HG02588 (cell line): ENCODE measurements around the gene SLC6A6.

Experiments
- ATAC-seq: cut with Tn5 transposase; IDR thresholded peaks from one replicate; pipeline ENCODE4 v1.9.1; 2021; ENCODE audit warnings: mild to moderate bottlenecking, moderate library complexity; ENCODE audit not compliant: unreplicated experiment

Gene SLC6A6

GRCh38 chr3:14481018-14481645, 78.7 kb downstream of the SLC6A6 start:
- no peak for ATAC-seq

DNA sequence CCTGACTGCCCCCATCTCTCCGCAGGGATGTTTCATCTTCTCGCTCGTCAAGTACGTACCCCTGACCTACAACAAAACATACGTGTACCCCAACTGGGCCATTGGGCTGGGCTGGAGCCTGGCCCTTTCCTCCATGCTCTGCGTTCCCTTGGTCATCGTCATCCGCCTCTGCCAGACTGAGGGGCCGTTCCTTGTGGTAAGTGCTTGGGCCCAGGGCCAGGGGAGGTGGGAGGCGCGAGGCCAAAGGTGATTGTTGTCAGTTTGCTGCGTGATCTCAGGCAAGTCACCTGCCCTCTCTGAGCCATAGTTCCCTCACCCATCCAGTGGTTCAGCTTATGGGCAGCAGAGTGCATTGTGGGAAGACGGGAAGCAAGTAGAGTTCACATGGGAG, 79.2 kb downstream of the SLC6A6 start:
- no peak for ATAC-seq

- no peak for ATAC-seq
These were observed 79.9 kb downstream of the SLC6A6 start for GRCh38 chr3:14482271-14482721.

GRCh38 chr3:14483286-14483685, 80.9 kb downstream of the SLC6A6 start:
- ATAC-seq = no peak

DNA sequence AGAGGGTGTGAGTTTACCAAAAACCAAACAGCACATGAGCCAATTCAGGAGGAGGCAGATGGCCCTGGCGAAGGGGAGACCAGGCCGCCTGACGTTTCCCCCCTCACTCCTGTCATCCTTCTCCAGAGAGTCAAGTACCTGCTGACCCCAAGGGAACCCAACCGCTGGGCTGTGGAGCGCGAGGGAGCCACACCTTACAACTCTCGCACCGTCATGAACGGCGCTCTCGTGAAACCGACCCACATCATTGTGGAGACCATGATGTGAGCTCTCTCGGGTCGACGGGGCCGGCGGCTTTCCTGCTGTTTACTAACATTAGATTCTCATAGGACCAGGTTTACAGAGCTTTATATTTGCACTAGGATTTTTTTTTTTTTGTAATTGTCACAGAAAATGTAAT, 82.3 kb downstream of the SLC6A6 start:
- no peak for ATAC-seq

DNA sequence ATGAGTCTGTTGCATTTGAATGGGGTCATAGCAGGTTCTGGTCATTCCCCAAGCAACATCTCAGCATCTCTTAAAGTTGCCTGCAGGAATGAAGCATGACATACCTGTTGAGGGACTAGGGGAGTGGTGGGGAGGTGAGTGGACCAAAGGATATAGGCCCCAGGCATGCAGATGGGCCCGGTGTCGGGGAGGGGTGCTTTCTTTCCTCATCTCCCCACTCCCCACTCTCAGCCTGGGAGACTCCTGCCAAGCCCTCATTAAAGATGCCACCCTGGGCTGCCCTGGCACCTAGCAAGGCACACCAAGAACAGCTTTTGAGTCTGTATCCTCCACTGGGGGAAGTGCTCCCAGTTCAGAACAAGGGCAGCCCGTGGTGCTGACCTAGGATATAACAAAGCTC, 83.6 kb downstream of the SLC6A6 start:
- no peak for ATAC-seq

- ATAC-seq = no peak
These were observed 84.1 kb downstream of the SLC6A6 start for GRCh38 chr3:14486460-14486859.

DNA sequence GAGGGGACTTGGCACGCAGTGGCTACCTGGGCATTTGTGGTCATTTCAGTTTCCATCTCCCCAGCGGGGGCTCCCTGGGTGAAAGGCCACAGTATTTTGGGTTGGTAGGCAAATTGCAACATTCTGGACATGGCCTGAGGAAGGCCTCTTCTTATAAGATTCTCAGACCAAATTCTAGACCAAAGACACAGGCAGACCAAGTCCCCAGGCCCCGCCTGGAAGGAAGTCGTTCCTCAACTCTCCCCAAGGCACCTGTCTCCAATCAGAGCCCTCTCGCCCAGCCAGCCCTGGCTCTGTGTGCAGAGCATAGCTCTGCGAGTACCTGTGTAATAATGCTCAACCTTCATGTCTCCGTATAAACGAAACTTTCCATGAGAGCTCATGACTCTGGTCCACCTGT, 84.7 kb downstream of the SLC6A6 start:
- ATAC-seq = no peak

DNA sequence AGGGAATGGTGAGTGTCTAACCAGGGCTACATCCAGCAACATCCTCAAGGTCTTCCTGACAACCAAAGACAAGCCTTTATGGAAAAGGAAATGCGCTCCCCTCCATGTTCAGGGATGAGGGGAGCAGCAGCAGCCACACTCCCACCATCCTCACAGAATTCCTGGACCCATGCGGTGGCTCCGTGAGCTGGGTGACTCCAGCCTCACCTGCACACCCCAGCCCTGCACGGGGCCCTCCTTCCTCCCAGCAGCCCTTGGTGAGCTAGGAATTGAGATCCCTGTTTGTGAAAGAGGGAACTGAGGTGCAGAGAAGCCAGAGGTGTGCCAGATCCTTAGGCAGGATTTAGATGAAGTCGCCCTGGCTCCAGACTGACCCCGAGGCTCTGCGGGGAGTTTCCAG, 85.4 kb downstream of the SLC6A6 start:
- ATAC-seq = no peak

DNA sequence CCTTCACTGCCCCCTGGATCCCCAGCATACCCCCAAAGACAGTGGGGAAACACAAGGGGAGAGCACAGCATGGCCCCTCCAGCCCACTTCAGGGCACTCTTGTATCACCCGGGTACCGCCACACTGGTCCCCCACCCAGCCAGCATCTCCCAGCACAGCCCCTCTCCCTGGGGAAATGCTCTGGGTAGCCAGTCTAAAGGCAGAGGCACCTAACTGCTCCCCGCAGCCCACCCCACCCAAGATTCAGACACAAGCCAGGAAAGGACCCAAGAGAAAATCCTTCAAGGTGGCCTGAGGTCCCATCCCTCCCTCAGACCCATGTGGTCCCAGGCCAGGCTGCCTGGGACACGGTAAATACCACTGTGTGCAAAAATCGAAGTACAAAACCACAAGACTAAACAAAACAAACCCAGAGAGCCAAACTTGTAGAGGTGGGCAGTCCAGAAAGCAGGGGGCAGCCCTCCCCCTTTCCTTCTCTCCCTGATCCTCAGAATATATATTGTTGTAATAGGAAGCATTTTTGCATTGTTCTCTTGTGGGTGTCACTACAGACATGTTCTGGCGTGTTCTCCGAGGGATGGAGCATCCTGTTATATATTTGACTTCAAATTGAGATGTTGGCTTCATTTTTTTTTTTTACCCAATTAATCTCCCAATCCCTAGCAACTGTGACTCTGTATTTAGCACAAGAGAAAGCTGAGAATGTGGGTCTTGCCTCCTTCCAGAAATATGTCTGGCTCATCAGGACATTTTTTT, 86.1 kb downstream of the SLC6A6 start:
- ATAC-seq = no peak

GRCh38 chr3:14489641-14490040, 87.2 kb downstream of the SLC6A6 start:
- ATAC-seq = no peak

DNA sequence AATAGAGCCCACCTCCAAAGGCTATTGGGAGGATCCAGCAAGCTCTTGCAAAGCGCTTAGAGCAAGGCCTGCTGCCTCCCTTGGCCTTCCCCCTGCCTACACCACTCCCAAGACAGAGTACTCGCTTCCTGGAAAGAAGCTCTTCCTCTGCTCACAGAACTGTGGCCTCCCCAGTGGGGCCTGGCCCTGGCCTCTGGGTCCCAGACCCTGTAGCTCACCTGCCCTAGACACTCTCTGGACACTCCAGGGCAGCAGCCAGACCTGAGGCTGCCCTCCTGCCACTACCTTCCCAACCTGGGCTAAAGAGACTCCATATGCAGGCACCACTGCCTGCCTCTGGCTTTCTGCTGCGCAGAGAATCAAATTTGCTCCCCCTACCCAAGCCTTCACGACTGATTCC, 87.8 kb downstream of the SLC6A6 start:
- no peak for ATAC-seq

DNA sequence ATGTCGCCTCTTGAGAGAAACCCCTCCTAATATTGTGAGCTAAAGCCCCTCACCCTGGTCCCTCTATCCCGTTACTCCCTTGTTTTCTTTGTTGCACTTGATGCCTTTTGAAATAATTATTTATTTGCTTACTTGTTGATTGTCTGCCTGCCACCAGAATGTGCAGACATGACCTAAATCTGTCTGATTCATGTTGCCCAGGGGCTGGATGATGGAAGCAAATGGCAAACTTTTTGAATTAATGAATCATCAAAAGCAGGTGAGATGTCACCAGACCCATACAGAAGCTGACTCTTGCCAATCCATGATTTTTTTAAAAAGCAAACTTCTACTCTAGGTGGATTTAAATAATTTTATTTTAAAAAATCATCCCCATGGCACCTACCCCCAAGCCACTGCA, 88.4 kb downstream of the SLC6A6 start:
- ATAC-seq = no peak

GRCh38 chr3:14491396-14492190, 89.2 kb downstream of the SLC6A6 start:
- ATAC-seq = no peak

- ATAC-seq = no peak
These were observed 90.8 kb downstream of the SLC6A6 start for GRCh38 chr3:14492948-14493881.

DNA sequence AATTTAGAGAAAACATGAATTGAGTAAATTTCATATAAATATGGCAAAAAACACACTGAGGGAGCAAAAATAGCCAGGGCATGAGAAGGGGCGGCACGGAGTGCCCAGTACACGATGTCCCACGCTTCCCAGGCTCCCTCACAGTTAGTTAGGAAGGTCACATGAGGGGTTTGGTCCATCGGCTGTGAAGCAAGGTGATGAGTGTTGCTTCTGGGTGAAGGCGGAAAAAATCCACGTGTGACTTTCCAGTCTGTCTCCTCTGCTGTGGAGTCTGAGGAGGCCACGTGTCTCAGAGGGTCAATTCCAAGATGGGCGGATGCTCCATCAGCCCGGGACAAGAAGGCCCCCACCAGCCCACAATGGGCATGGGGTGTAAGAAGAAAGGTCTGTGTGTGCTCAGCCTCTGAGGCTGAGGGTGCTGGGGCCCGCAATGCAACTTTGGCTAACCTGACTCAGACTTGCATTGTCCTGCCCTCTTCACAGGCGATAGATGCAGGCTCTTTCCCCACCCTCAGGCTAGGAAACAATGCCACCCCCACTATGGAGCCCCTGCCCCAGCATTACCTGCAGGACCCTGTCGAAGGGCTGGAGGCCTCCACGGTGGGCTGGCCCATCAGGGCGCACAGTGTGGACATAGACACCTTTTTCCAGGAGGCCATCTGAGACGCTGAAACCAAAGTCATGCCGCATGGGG, 92.0 kb downstream of the SLC6A6 start:
- no peak for ATAC-seq

GRCh38 chr3:14494973-14495300, 92.5 kb downstream of the SLC6A6 start:
- no peak for ATAC-seq

DNA sequence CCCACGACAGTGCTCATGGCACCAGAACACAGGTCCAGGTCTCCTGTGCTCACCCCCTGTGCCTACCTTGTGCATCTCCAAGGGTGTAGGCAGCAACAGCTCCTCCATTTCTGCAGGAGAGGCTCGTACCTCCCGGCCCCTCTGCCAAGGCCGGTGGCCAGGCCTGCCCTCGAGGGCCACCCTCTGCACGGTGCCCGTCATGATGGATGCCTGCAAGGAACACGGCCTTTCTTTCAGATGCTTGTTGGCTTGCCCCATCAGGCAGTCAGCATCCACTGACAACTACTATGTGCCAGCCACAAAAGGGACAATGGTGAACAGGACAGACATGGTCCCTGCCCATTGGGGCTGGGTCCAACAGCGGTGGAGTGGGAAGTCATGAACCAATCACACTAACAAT, 93.9 kb downstream of the SLC6A6 start:
- ATAC-seq = no peak

DNA sequence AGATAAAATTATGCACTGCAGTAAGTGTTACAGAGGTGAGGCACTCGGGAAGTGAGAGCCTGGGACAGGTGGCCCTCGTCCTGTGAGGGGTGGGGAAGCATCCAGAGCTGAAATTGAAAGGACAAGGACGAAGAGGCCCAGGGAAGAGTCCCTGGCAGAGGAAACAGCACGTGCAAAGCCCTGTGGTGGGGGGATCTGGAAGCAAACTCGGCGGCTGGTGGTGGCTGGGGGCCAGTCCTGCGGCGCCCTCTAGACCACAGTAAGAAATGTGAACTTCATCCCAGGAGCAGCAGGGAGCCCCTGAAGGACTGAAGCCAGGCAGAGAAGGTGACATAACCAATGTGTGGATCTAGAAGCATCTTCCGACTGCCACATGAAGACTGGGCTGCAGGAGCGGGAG, 94.9 kb downstream of the SLC6A6 start:
- ATAC-seq = no peak

GRCh38 chr3:14502472-14502871, 100.1 kb downstream of the SLC6A6 start:
- ATAC-seq = no peak
